Testis (tissue), 3 donors: Measurements from ENCODE around the gene ST6GAL1. TPM values are rescaled to one million over a fixed set of nuclear protein-coding genes. Genes with fewer than 3 reads are reported as not detected.

ENCODE experiments used
- DNase-seq: peaks from one replicate; pipeline ENCODE4 v3.0.0-alpha.2; 2019
- H3K27ac ChIP-seq, 2 donors: fragments of 200-600 bp; sonication (generic); one replicate each; pipeline ENCODE4 v1.5.1; 2019
- H3K27me3 ChIP-seq: fragments of 200-600 bp; sonication (generic); one replicate; pipeline ENCODE4 v1.5.1; 2019
- H3K36me3 ChIP-seq: fragments of 200-600 bp; sonication (generic); one replicate; pipeline ENCODE4 v1.5.1; 2017; ENCODE audit warnings: low read depth; ENCODE audit errors: missing control alignments
- H3K4me1 ChIP-seq: fragments of 200-600 bp; sonication (generic); one replicate; pipeline ENCODE4 v1.5.1; 2019
- H3K4me3 ChIP-seq, 2 donors: fragments of 200-600 bp; sonication (generic); one replicate each; pipeline ENCODE4 v1.5.1; 2017 to 2019
- H3K9me3 ChIP-seq: fragments of 200-600 bp; sonication (generic); one replicate; pipeline ENCODE4 v1.5.1; 2017
- CTCF ChIP-seq, 3 experiments: fragments of 450-650 bp in 2 of 3; fragments of 200-600 bp in 1 of 3; sonication (generic) in 1 of 3; IDR thresholded peaks; one replicate each; pipeline ENCODE4 v1.5.1; 2016 to 2019; ENCODE audit warnings: antibody characterized with exemption in 3 of 3, mild to moderate bottlenecking in 2 of 3, moderate library complexity in 1 of 3
- POLR2A ChIP-seq: fragments of 450-650 bp; IDR thresholded peaks from one replicate; pipeline ENCODE4 v1.6.1; 2017; ENCODE audit warnings: antibody characterized with exemption, mild to moderate bottlenecking, moderate library complexity
- WGBS, 2 donors: methylation state at CpG; one replicate each; pipeline ENCODE4 v1.1.5; 2018; 5-methylcytosine and 5-hydroxymethylcytosine counted together
- intact Hi-C: fragments of 100-400 bp; cut with DNase I; formaldehyde crosslinking; loops from one replicate; pipeline ENCODE4 v1.15.1; 2023; ENCODE audit warnings: low total_unique reads
- polyA plus RNA-seq: library from polyadenylated mRNA; stranded (reverse); fragments of 350-450 nt; fragmentation: Illumina TruSeq; extraction: RNeasy Lipid Tissue Mini Kit (QIAGEN cat#74804); gene quantifications from one replicate; pipeline ENCODE4 v1.2.3, GENCODE V29; 2014; ENCODE audit warnings: low read depth, low replicate concordance; ENCODE audit not compliant: insufficient read depth
- total RNA-seq, 2 donors: library from RNA; depleted of rRNA; stranded (reverse); fragments of >200 nt; gene quantifications; one replicate each; pipeline ENCODE4 v1.2.3, GENCODE V29; 2016

The ST6GAL1 gene
- total and polyA plus RNA-seq, 3 donors from 2014 or later: 12.8 to 26.3 (median 16.9) TPM

- no peak overlapping the region for H3K4me3 ChIP-seq
- no peaks in the 10 kb centered on the region for H3K27me3 ChIP-seq
- no peak for DNase-seq
- no peaks in the 10 kb centered on the region for H3K9me3 ChIP-seq
- no peak overlapping the region for H3K27ac ChIP-seq
- TF ChIP-seq CTCF (IDR thresholded peaks at IDR 0.05): no peak
- no peak for TF ChIP-seq POLR2A
- H3K4me1 ChIP-seq: no peaks in the 10 kb centered on the region
- intact Hi-C loops: no loop called here
- 70 to 74% methylated on average over 6 of the region's 6 CpGs for WGBS, 2 donors
- H3K36me3 ChIP-seq: no peaks in the 10 kb centered on the region
Observed at GRCh38 chr3:187039723-187040414, 109.5 kb downstream of the ST6GAL1 start.

- DNase-seq: no peak
- no peaks in the 10 kb centered on the region for H3K36me3 ChIP-seq
- H3K4me3 ChIP-seq: no peak overlapping the region
- H3K4me1 ChIP-seq: no peaks in the 10 kb centered on the region
- TF ChIP-seq POLR2A: no peak
- TF ChIP-seq CTCF (IDR thresholded peaks at IDR 0.05): no peak
- H3K27ac ChIP-seq: no peak overlapping the region
- intact Hi-C loops: no loop called here
- H3K9me3 ChIP-seq: no peaks in the 10 kb centered on the region
- 93 to 94% methylated on average over 5 of the region's 5 CpGs for WGBS, 2 donors
- H3K27me3 ChIP-seq: no peaks in the 10 kb centered on the region
Observed at GRCh38 chr3:187040516-187041361, 110.4 kb downstream of the ST6GAL1 start.

- Histone ChIP-seq H3K4me3 (no peak overlapping the region), H3K27me3 (no peaks in the 10 kb centered on the region), H3K27ac (no peak overlapping the region), H3K4me1 (no peaks in the 10 kb centered on the region), H3K9me3 (no peaks in the 10 kb centered on the region), H3K36me3 (no peaks in the 10 kb centered on the region)
- no peak for TF ChIP-seq CTCF (IDR thresholded peaks at IDR 0.05)
- TF ChIP-seq POLR2A: no peak
- intact Hi-C loops: no loop called here
- 82% methylated on average over 8 of the region's 8 CpGs for WGBS, 2 donors
- no peak for DNase-seq
Observed at GRCh38 chr3:187041362-187042307, 111.3 kb downstream of the ST6GAL1 start.

GRCh38 chr3:187042346-187042745 is 112.0 kb downstream of the ST6GAL1 start:
- intact Hi-C loops: no loop called here
- no peak for TF ChIP-seq POLR2A
- no peak for TF ChIP-seq CTCF (IDR thresholded peaks at IDR 0.05)
- DNase-seq: no peak
- WGBS, 2 donors: 90 to 94% methylated on average over 5 of the region's 5 CpGs
- Histone ChIP-seq H3K27me3 (no peaks in the 10 kb centered on the region), H3K27ac (no peak overlapping the region), H3K36me3 (no peaks in the 10 kb centered on the region), H3K4me1 (no peaks in the 10 kb centered on the region), H3K4me3 (no peak overlapping the region), H3K9me3 (no peaks in the 10 kb centered on the region)
